Spinal cord (tissue), 10 donors: ENCODE results near the gene LHFPL3. TPM values are rescaled to one million over a fixed set of nuclear protein-coding genes. Genes with fewer than 3 reads are reported as not detected.

Experiments used
- DNase-seq, 6 donors: peaks; one replicate each; pipeline versions ENCODE4 v3.0.0 to v3.0.0-alpha.2; 2013 to 2015; ENCODE audit warnings: low spot score in 6 of 6, low read depth in 4 of 6
- H3K27ac ChIP-seq: one replicate; pipeline ENCODE4 v1.5.1; 2013; ENCODE audit warnings: low read depth, low read length, control low read depth
- H3K27me3 ChIP-seq: one replicate; pipeline ENCODE4 v1.6.1; 2013; ENCODE audit warnings: low read length; ENCODE audit not compliant: control insufficient read depth, insufficient read depth
- H3K36me3 ChIP-seq: one replicate; pipeline ENCODE4 v1.6.1; 2013; ENCODE audit warnings: low read length; ENCODE audit not compliant: control insufficient read depth, insufficient read depth
- H3K4me1 ChIP-seq: one replicate; pipeline ENCODE4 v1.6.1; 2013; ENCODE audit warnings: low read length; ENCODE audit not compliant: control insufficient read depth, insufficient read depth
- H3K4me3 ChIP-seq: one replicate; pipeline ENCODE4 v1.5.1; 2013; ENCODE audit warnings: low read depth, low read length, control low read depth
- H3K9me3 ChIP-seq: one replicate; pipeline ENCODE4 v1.6.1; 2013; ENCODE audit warnings: low read length; ENCODE audit not compliant: control insufficient read depth, insufficient read depth
- WGBS: methylation state at CpG from one replicate; pipeline ENCODE4 v1.1.5; 2013; ENCODE audit warnings: missing lambda C conversion rate; ENCODE audit not compliant: insufficient coverage; 5-methylcytosine and 5-hydroxymethylcytosine counted together
- polyA plus RNA-seq, 2 donors: library from polyadenylated mRNA; unstranded; fragments of 120-200 nt; gene quantifications; one replicate each; pipeline ENCODE4 v1.2.1, GENCODE V29; 2013; ENCODE audit not compliant: insufficient read length in 2 of 2
- total RNA-seq, 2 donors: library from RNA; depleted of rRNA in 1 of 2; stranded (reverse); fragments of 120-200 nt in 1 of 2; fragments of >200 nt in 1 of 2; gene quantifications; one replicate each; pipeline versions ENCODE4 v1.2.3 to v1.2.4, GENCODE V29; 2013 to 2014
- donor health status: healthy.

LHFPL3 gene
- total and polyA plus RNA-seq, 4 donors, result 18.8 to 78.7 (median 62.9) TPM

- H3K4me1 ChIP-seq, result no peaks in the 10 kb centered on the region
- H3K27me3 ChIP-seq, result no peaks in the 10 kb centered on the region
- DNase-seq, result no peak
- no CpG with 5 or more reads among the region's 1 CpG for WGBS
- no peak overlapping the region for H3K27ac ChIP-seq
- no peaks in the 10 kb centered on the region for H3K36me3 ChIP-seq
- H3K4me3 ChIP-seq, result no peak overlapping the region
- no peaks in the 10 kb centered on the region for H3K9me3 ChIP-seq
Measured at GRCh38 chr7:104445393-104445792, 117.0 kb downstream of the LHFPL3 start.

- Histone ChIP-seq H3K36me3 (no peaks in the 10 kb centered on the region), H3K4me3 (no peak overlapping the region), H3K27me3 (no peaks in the 10 kb centered on the region), H3K9me3 (no peaks in the 10 kb centered on the region), H3K4me1 (no peaks in the 10 kb centered on the region), H3K27ac (no peak overlapping the region)
- no CpG with 5 or more reads among the region's 5 CpGs for WGBS
- no peak for DNase-seq
Measured at GRCh38 chr7:104450861-104451260, 122.5 kb downstream of the LHFPL3 start.

- Histone ChIP-seq H3K27ac (no peak overlapping the region), H3K27me3 (no peaks in the 10 kb centered on the region), H3K4me1 (no peaks in the 10 kb centered on the region), H3K9me3 (no peaks in the 10 kb centered on the region), H3K36me3 (no peaks in the 10 kb centered on the region), H3K4me3 (no peak overlapping the region)
- no peak for DNase-seq
- no CpG with 5 or more reads among the region's 3 CpGs for WGBS
Measured at GRCh38 chr7:104453190-104453589, 124.8 kb downstream of the LHFPL3 start.

- WGBS, result 72% methylated on average over 3 of the region's 3 CpGs
Measured at GRCh38 chr7:104458875-104459274, 130.5 kb downstream of the LHFPL3 start.

GRCh38 chr7:104469166-104469820, 140.9 kb downstream of the LHFPL3 start:
- no peaks in the 10 kb centered on the region for H3K36me3 ChIP-seq
- DNase-seq, result no peak
- H3K27ac ChIP-seq, result no peak overlapping the region
- no peaks in the 10 kb centered on the region for H3K4me1 ChIP-seq
- H3K27me3 ChIP-seq, result no peaks in the 10 kb centered on the region
- no peaks in the 10 kb centered on the region for H3K9me3 ChIP-seq
- no peak overlapping the region for H3K4me3 ChIP-seq
- no CpG with 5 or more reads among the region's 1 CpG for WGBS

More at GRCh38 chr7:104458875-104459274, 130.5 kb downstream of the LHFPL3 start:
- H3K9me3 ChIP-seq, result peaks cover 2% of the 10 kb centered on the region
- no peak for DNase-seq
- H3K27ac ChIP-seq, result no peak overlapping the region
- no peaks in the 10 kb centered on the region for H3K4me1 ChIP-seq
- no peaks in the 10 kb centered on the region for H3K27me3 ChIP-seq
- H3K4me3 ChIP-seq, result no peak overlapping the region
- no peaks in the 10 kb centered on the region for H3K36me3 ChIP-seq

- H3K9me3 ChIP-seq, result no peaks in the 10 kb centered on the region
- DNase-seq, result peak in 1 of 6 donors; percentile 43
- H3K27me3 ChIP-seq, result no peaks in the 10 kb centered on the region
- no peak overlapping the region for H3K4me3 ChIP-seq
- no peaks in the 10 kb centered on the region for H3K4me1 ChIP-seq
- H3K27ac ChIP-seq, result no peak overlapping the region
- H3K36me3 ChIP-seq, result no peaks in the 10 kb centered on the region
- WGBS, result 71% methylated on average over 3 of the region's 3 CpGs
Measured at GRCh38 chr7:104480529-104480928, 152.1 kb downstream of the LHFPL3 start.

GRCh38 chr7:104482362-104483037, 154.1 kb downstream of the LHFPL3 start:
- Histone ChIP-seq H3K9me3 (no peaks in the 10 kb centered on the region), H3K4me1 (no peaks in the 10 kb centered on the region), H3K36me3 (no peaks in the 10 kb centered on the region), H3K27ac (no peak overlapping the region), H3K27me3 (no peaks in the 10 kb centered on the region), H3K4me3 (no peak overlapping the region)
- WGBS, result 38% methylated on average over 5 of the region's 6 CpGs
- DNase-seq, result peak in 2 of 6 donors; percentile 68 to 94

- DNase-seq, result no peak
- H3K9me3 ChIP-seq, result no peaks in the 10 kb centered on the region
- no peak overlapping the region for H3K4me3 ChIP-seq
- no peak overlapping the region for H3K27ac ChIP-seq
- no CpG with 5 or more reads among the region's 1 CpG for WGBS
- H3K36me3 ChIP-seq, result no peaks in the 10 kb centered on the region
- H3K27me3 ChIP-seq, result no peaks in the 10 kb centered on the region
- no peaks in the 10 kb centered on the region for H3K4me1 ChIP-seq
Measured at GRCh38 chr7:104486931-104487330, 158.5 kb downstream of the LHFPL3 start.

GRCh38 chr7:104487642-104488041, 159.2 kb downstream of the LHFPL3 start:
- Histone ChIP-seq H3K4me1 (no peaks in the 10 kb centered on the region), H3K36me3 (no peaks in the 10 kb centered on the region), H3K27me3 (no peaks in the 10 kb centered on the region), H3K9me3 (no peaks in the 10 kb centered on the region), H3K4me3 (no peak overlapping the region), H3K27ac (no peak overlapping the region)
- whole genome bisulfite sequencing, result no CpG with 5 or more reads among the region's 1 CpG
- DNase-seq, result no peak
